ENCODE measurements around the gene ERVK3-1. TPM values are rescaled to one million over a fixed set of nuclear protein-coding genes. Genes with fewer than 3 reads are reported as not detected.

Gene ERVK3-1
- total RNA-seq, 6 experiments from 2014 or later, result 12.4 to 44.7 (median 15.8) TPM

GRCh38 chr19:58275564-58275963 lies 29.6 kb upstream of the ERVK3-1 start:
- Histone ChIP-seq H3K27ac (no peak overlapping the region), H3K36me3 (peaks cover 0 to 5% (median 0%) of the 10 kb centered on the region in 4 donors), H3K4me1 (peaks cover 0 to 6% (median 0%) of the 10 kb centered on the region in 4 donors), H3K4me3 (no peak overlapping the region), H3K9me3 (peaks cover 0 to 8% (median 3%) of the 10 kb centered on the region in 4 donors), H3K27me3 (no peaks in the 10 kb centered on the region)
- intact Hi-C loops (cut with DNase I), result no loop called here
- no peak for DNase-seq
- WGBS (ENCODE audit: insufficient coverage, low coverage, low lambda C conversion rate, missing lambda C conversion rate), result 89% methylated on average over 3 of the region's 3 CpGs
- ATAC-seq, result no peak
- TF ChIP-seq POLR2A (IDR thresholded peaks at IDR 0.05), result no peak
- TF ChIP-seq CTCF (IDR thresholded peaks at IDR 0.05), result no peak

- intact Hi-C loops (cut with DNase I), result no loop called here
- DNase-seq (no peak), ATAC-seq (no peak)
- peaks cover 0 to 6% (median 0%) of the 10 kb centered on the region in 4 donors for H3K4me1 ChIP-seq
- H3K27me3 ChIP-seq, result no peaks in the 10 kb centered on the region
- H3K27ac ChIP-seq, result no peak overlapping the region
- H3K4me3 ChIP-seq, result no peak overlapping the region
- TF ChIP-seq POLR2A (IDR thresholded peaks at IDR 0.05) (no peak), CTCF (IDR thresholded peaks at IDR 0.05) (no peak)
- H3K9me3 ChIP-seq, result peaks cover 0 to 5% (median 0%) of the 10 kb centered on the region in 4 donors
- peaks cover 0 to 2% (median 0%) of the 10 kb centered on the region in 4 donors for H3K36me3 ChIP-seq
- WGBS (ENCODE audit: insufficient coverage, low coverage, low lambda C conversion rate, missing lambda C conversion rate), result 100% methylated on average over 1 of the region's 7 CpGs
Measured at GRCh38 chr19:58277197-58277596, 28.0 kb upstream of the ERVK3-1 start.

DNA sequence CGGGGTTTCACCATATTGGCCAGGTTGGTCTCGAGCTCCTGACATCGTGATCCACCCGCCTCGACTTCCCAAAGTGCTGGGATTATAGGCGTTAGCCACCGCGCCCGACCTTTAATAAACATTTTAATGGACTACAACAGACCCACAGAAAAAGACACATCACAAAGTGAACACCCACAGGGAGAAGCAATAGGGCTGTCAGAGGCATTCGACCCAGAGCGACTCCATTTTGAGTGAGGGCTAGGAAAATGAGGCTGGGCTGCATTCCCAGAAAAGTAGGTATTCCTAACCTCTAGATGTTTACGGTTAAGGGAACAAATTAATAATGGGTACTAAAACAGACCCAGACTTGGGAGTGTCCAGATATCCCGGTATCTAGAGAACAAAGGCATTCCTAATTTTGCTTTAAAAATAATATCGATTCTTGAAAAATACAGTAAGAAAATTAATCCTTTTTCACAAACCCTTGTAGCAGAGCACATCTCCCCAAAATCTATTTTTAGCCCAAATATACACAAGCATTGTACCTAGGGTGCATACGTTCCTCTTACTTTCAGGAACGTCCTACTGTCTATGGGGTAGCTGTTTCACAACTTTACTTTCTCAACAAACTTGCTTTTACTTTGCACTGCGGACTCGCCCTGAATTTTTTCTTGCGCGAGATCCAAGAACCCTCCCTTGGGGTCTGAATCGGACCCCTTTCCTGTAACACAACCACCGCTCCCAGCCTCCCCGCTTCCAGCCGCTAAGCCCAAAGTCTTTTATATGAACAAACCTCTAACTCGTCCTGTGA lies 27.2 kb upstream of the ERVK3-1 start:
- peak in 3 of 4 donors; percentile 3 to 7 (median 7) for ATAC-seq
- intact Hi-C loops (cut with DNase I), result no loop called here
- H3K4me3 ChIP-seq, result peak overlapping the region; percentile 68 to 95 (median 86)
- H3K27me3 ChIP-seq, result no peaks in the 10 kb centered on the region
- H3K36me3 ChIP-seq, result peaks cover 0 to 2% (median 0%) of the 10 kb centered on the region in 4 donors
- no peak for DNase-seq
- no peak for TF ChIP-seq CTCF (IDR thresholded peaks at IDR 0.05)
- TF ChIP-seq POLR2A (IDR thresholded peaks at IDR 0.05), result no peak
- WGBS (ENCODE audit: insufficient coverage, low coverage, low lambda C conversion rate, missing lambda C conversion rate), result 44% methylated on average over 24 of the region's 25 CpGs
- peaks cover 0 to 5% (median 0%) of the 10 kb centered on the region in 4 donors for H3K9me3 ChIP-seq
- peak overlapping the region; percentile 61 to 91 (median 71) for H3K27ac ChIP-seq
- H3K4me1 ChIP-seq, result peaks cover 0 to 6% (median 0%) of the 10 kb centered on the region in 4 donors

DNA sequence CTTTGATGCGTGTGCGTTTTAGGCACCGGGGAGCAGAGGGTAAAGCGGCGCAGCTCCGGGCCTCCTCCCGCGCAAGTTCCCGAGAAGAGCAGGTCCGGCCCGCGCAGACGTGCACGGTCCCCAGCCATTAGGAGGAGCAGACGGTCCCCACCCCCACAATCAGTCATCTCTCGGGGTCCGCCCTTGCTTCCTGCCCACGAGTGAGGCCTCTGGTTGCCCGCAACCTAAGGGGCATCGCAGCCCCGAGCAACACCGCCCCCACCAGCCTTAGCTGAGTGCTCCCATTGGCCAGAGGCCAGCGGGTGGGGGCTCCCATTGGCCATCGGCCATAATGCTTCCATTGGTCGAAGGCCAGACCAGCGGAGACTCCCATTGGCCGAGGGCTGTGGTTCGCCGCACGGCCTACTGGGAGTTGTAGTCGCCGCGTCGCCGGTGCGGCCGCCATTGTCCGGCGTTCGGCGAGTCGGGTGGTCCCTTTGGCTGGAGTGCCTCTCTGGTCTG lies 26.6 kb upstream of the ERVK3-1 start, which contains the start of gene ZNF8:
Gene ZNF8 (plus strand): TSS at position 415 of the 501 bp plus-strand sequence. CDS start 127 bp downstream, outside the sequence.
- intact Hi-C loops (cut with DNase I), result no loop called here
- ATAC-seq (peak; percentile 94 to 98 (median 96)), DNase-seq (peak; percentile 97 to 98 (median 97))

More for the DNA sequence above, 26.6 kb upstream of the ERVK3-1 start, which contains the start of gene ZNF8:
- no peaks in the 10 kb centered on the region for H3K27me3 ChIP-seq
- peaks cover 0 to 5% (median 0%) of the 10 kb centered on the region in 4 donors for H3K9me3 ChIP-seq
- H3K4me1 ChIP-seq, result peaks cover 0 to 6% (median 0%) of the 10 kb centered on the region in 4 donors
- peaks cover 0 to 2% (median 0%) of the 10 kb centered on the region in 4 donors for H3K36me3 ChIP-seq
- H3K27ac ChIP-seq, result peak within 1 kb of the TSS; percentile 61 to 91 (median 71)
- WGBS (ENCODE audit: insufficient coverage, low coverage, low lambda C conversion rate, missing lambda C conversion rate), result 2% methylated on average over 6 of the region's 42 CpGs
- TF ChIP-seq POLR2A (IDR thresholded peaks at IDR 0.05), result peak; percentile 53
- peak in 3 of 4 donors; percentile 10 to 20 (median 12) for TF ChIP-seq CTCF (IDR thresholded peaks at IDR 0.05)
- H3K4me3 ChIP-seq, result peak within 1 kb of the TSS; percentile 68 to 95 (median 86)
